NCI-H1436 treated with DMSO at 0.1 percent for 48 hours (cell line): ENCODE results near the gene TPGS2.
"Not testable (repeated sequence)": the region's sequence is repeated elsewhere in the genome, so short reads cannot be mapped to it uniquely, and the experiment has no call there.

ENCODE experiments used
- DNase-seq: peaks from one replicate; lab custom pipeline; 2025; lab: John Stamatoyannopoulos, UW

Gene TPGS2, protein sequence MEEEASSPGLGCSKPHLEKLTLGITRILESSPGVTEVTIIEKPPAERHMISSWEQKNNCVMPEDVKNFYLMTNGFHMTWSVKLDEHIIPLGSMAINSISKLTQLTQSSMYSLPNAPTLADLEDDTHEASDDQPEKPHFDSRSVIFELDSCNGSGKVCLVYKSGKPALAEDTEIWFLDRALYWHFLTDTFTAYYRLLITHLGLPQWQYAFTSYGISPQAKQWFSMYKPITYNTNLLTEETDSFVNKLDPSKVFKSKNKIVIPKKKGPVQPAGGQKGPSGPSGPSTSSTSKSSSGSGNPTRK

DNA sequence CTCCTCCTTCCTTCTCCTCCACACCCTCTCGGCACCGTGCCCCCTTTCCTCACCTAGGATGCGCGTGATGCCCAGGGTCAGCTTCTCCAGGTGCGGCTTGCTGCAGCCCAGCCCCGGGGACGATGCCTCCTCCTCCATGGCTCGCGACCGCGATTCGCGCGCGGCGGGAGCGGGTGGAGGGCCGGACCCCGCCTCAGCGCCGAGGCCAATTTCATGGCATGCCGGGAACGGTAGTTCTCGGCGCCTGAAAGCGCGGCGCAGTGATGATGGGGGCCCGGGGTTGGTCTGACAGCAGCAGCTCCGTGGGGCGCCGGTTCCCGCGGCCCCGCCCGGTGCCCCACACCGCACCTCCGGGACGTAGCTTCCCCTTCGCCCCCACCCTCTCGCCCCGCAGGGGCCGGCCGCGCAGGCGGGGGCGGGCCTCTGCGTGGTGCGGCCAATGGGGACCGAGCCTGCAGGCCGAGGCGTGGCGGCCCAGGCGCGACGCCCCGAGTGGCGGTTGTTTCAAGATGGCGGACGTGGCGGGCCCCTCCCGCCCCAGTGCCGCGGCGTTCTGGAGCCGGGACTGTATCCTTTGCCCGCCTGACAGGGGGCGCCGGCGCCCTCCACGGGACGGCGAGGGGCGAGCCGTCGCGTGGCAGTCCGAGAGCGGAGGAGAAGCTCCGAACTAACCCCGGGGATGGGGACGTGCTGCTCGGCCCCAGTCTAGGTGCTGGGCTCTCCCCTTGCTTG lies at the start of gene TPGS2, which contains the start of gene KIAA1328:
Gene TPGS2 (minus strand): TSS at position 373 of the 732 bp plus-strand sequence. CDS start 235 bp downstream, at position 138.
Gene KIAA1328 (plus strand): TSS at position 498 of the 732 bp plus-strand sequence. CDS start 12 bp downstream, at position 510.
- peak; percentile 39 for DNase-seq

DNA sequence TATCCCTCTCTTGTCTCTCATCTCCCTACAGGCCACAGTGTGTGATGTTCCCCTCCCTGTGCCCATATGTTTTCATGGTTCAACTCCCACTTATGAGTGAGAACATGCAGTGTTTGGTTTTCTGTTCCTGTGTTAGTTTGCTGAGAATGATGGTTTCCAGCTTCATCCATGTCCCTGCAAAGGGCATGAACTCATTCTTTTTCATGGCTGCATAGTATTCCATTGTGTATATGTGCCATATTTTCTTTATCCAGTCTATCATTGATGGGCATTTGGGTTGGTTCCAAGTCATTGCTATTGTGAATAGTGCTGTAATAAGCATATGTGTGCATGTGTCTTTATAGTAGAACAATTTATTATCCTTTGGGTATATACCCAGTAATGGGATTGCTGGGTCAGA lies 45.0 kb upstream of the TPGS2 start:
- DNase-seq = not testable (repeated sequence)

DNA sequence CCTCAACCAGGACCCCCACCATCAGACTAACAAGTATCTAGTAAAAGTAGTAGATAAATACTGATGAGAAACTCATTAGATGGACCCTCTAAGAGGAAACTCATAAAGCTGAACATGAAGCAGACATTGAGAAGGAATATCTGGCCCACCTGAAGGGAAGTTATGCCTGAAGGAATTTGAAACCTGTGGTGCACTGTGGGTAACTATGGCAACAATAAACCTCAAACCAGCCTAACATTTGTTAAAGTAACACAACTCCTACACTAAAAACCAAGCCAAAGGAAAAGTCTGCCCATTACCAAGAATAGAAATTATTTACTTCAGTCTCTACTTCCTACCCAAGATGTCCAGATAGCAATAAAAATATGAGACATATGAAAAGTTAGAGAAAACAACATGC lies 43.5 kb upstream of the TPGS2 start:
- DNase-seq = no peak

DNA sequence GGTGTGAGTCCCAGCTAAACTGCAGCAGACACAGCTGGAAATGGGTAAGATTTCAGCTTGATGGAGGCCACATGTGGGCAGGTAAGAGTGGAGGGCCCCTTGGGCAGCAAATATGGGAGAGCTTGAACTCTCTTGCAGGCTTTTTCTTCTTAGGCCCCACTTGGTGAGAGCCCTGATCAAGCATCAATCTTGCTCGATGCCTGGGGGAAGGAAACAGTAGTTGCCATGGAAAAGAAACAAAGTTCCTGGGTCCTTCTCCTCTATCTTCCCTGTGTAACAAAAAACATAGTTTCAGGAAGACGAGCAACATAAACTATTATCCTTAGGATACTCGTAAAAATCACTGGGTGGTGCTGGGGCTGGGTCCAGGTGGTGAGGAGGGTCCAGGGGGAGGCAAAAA lies 43.0 kb upstream of the TPGS2 start:
- no peak for DNase-seq

DNA sequence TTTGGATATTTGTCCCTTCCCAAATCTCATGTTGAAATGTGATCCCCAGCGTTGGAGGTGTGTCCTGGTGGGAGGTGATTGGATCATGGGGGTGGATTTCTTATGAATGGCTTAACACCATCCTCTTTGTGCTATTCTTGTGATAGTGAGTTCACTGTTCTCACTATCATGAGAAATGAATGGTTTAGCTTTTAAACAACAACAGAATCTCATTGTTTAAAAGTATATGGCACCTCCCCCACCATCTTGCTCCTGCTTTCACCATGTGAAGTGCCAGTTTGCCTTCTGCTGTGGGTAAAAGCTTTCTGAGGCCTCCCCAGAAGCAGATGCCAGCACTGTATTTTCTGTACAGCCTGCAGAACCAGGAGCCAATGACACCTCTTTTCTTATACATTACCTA lies 38.3 kb upstream of the TPGS2 start:
- no peak for DNase-seq

DNA sequence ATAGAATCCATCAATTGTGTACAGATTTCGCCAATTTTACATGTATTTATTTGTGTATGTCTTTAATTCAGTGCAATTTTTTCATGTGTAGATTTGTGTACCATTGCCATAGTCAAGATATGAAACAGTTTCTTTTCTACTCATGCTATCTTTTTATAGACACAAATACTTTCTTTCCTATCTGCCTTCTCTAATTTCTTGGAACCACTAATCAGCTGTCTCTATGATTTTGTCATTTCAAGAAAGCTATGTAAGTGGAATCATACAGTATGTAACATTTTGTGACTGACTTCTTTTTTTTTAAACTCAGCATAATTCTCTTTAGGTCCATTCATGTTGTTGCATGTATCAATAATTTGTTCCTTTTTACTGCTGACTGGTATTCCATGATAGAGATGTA lies 33.4 kb upstream of the TPGS2 start:
- DNase-seq = no peak

DNA sequence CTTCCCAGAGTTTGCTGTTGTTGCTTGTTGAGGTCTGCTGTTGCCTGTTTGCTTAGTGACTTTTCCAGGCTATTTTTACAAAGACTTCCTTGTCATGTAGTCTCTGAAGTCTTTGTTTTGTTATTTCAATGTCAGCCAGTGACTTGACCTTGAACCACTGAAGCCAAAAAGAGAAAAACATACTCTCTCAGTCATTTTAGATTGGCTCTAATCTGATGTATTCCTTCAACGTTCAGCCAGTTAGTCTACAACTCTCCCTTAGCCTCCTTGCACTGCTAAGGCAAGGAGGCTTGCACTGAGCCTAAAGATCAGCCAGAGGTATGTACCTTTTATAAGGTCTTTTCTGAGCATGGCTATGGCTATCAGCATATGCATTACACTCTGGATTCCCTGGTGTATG lies 28.0 kb upstream of the TPGS2 start:
- no peak for DNase-seq

DNA sequence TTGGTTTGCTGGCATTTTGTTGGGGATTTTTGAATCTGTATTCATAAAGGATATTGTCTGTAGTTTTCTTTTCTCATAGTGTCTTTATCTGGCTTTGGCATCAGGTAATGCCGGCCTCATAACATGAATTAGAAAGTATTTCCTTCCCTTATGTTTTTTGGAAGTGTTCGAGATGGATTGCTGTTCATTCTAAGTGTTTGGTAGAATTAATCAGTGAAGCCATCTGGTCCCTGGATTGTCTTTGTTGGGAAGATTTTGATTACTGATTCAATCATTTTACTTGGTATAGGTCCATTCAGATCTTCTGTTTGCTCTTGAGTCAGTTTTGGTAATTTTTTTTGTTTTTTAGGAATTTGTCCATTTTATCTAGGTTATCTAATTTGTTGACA lies 22.4 kb upstream of the TPGS2 start:
- DNase-seq = no peak

DNA sequence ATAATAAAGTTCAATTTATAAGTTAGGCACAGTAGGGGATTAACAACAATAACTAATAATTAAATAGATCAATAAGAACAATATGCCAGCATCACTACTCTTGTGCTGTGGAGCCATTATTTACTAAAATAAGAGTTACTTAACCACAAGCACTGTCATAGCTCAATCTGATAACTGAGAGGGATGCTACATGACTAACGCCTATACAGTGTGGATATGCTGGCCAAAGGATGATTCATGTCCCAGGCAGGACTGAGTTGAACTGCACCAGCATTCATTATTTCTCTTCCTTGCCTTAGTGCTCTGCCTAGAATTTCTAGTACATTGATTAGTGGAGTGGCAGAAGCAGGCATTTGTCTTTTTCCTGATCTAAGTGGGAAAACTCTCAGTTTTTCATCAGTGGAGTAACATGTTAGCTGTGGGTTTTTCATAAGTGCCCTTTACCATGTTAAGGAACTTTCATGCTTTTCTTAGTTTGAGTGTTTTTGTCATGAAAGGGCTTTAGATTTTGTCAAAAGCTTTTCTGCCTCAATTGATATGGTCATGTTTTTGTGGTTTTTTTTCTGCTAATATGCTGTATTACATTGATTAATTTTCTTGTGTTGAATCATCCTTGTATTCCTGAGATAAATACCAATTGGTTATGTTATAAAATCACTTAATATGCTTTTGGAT lies 21.9 kb upstream of the TPGS2 start:
- no peak for DNase-seq

DNA sequence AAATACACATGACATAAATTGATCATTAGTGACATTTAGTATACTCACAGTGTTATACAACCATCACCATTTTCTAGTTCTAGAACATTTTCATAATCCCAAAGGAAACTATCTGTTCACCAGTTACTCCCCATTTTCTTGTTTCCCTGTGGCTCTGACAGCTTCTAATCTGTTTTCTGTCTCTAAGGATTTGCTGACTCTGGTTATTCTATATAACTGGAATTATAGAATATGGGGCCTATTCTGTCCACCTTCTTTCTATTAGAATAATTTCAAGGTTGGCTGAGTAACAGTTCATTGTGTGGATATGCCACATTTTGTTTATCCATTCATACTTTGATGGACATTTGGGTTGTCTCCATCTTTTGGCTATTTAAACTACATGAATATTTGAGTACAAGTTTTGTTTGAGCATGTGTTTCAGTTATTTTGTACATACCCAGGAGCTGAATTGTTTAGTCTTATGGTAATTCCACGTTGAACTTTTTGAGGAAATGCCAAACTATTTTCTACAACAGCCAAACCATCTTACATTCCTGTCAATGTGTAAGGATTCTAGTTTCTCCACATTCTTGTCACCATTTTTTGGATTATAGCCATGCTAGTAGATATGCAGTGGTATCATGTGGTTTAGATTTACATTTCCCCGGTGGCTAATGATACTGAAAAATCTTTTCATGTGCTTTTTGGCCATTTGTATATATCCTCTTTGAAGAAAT lies 20.6 kb upstream of the TPGS2 start:
- DNase-seq = no peak

DNA sequence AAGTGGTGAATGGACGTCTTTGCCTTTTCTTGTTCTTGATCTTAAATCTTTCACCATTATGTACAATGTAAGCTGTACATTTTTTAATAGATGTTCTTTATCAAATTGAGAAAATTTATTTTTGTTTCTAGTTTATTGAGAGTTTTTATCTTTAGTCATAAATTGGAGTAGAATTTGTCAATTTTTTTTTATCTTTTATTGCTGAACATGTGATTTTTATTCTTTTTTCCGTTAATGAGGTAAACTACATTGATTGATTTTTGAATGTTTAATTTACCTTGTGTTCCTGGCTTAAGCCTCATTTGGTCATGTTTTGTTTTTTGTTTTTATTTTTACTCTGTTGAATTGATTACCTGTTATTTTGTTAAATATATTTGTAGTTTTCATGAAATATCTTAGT lies 19.8 kb upstream of the TPGS2 start:
- DNase-seq = no peak

DNA sequence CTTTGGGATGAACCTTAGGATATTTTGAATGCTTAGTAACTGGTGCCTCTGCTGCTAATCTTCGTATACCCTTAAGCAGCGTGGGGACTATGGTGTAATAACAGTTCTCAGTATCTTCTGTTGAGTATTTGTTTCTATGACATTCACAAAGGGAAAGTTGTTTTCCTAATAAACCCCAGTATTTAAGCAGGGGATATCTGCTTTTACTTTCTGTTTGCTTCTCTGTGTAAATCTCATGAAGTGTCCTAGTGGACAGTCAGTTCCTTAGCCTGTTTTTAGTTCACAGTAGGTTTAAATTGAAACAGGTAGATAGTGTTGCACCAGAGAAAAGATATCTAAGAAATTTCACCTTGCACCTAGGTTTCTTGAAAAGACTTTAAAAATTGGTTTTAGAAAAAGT lies 15.0 kb upstream of the TPGS2 start:
- DNase-seq = no peak

DNA sequence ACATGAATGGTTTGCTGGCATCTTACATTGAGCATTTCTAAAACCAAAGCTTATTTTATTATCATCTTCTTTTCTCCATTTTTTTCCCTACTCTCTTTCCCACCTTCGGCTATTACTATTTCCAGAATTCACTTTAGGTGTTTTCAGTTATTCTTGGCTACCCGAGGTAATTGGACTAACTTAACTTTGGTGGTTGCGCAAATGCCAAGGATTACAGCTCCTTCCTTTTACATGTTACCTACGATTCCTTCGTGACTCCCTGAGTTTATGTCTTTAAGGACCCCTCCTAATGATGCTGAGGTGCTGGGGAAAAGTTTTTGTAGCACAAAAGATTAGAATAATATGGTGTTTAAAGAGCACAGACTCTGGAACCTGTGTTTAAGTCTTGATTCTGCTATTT lies 14.4 kb upstream of the TPGS2 start:
- no peak for DNase-seq

DNA sequence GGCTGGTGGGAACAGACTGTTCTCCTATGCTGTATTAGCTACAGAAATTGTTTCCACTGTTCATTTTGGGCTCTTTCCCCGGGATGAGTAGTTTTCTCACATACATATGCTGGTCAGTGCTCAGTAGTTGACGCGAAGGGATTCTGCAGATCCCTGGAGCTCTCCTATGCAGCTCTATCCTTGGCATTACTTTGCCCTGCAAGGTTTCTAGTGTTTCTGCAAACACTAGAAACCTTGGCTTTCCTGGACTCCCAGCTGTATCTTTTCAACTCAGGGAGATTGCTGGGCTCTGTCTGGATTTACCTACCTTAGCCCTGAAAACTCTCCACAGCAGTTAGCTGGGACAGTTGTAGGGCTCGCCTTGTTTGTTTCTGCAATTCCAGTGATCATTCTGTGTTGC lies 11.0 kb upstream of the TPGS2 start:
- DNase-seq = no peak

DNA sequence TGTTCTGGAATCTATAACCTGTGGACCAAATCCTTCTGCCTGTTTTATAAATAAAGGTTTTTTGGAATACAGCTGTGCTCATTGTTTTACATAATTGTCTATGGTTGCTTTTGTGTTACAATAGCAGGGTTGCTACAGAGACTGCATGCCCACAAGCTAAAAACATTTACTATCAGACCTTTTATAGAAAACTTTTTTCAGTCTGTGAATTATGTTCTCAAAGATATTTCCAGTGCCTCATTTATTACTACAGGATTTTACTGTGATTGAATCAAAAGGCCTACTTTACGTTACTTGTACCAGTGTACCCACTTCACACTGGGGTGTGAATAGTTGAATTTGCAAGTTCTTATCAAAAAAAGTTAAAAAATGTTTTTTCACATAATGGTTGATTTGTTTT lies 7.1 kb upstream of the TPGS2 start:
- DNase-seq = no peak

DNA sequence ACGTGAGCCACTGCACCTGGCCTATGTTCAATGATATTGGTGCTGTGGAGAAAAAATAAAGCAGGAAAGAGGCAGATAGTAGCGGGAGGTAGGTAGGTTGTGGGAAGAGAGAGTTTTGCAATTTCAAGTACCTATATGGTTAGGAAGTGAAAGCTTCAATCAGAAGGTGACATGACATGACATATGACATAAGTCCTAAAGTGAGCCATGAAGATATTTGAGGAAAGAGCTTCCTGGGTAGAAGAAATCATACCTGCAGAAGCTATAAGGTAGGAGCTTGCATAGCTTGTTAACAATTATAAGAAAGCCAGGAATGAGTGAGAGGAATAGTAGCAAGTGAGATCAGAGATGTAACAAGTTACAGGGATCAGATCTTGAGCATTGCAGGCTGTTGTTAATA lies 4.3 kb upstream of the TPGS2 start:
- DNase-seq = no peak

DNA sequence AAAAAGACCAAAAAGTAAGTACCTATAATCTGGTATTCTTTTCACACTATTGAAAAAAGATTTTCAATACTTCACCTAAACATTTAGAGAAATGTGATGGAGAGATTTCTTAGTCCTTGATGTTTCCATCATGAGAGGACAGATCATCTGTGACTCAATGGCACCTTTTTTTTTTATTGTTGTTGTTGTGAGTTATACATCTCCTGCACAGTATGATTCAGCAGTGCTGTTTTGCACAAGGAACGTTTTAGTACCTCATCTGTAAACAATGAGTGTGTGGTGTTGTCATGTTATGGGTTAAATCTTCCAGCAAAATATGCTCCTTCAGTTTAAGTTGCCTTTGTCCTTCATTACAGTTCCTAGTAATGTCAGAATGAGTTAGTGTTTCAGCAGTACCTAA lies 2.3 kb upstream of the TPGS2 start:
- DNase-seq = no peak

DNA sequence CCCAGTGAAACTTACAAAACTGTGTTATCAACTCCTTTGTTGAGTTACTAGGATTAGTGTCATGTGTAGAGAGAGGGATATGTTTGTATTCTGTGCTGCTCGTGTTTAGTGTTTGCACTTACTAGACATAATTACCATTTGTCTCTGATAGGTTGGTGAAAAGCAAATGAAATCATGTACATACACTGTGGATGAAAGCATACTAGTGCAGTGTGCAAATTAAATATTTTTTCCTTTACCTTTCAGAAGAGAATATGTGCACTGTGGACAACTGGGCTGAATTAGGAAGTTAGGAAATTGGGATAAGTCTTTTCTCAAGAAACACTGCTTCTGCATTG lies 1.3 kb upstream of the TPGS2 start:
- no peak for DNase-seq

DNA sequence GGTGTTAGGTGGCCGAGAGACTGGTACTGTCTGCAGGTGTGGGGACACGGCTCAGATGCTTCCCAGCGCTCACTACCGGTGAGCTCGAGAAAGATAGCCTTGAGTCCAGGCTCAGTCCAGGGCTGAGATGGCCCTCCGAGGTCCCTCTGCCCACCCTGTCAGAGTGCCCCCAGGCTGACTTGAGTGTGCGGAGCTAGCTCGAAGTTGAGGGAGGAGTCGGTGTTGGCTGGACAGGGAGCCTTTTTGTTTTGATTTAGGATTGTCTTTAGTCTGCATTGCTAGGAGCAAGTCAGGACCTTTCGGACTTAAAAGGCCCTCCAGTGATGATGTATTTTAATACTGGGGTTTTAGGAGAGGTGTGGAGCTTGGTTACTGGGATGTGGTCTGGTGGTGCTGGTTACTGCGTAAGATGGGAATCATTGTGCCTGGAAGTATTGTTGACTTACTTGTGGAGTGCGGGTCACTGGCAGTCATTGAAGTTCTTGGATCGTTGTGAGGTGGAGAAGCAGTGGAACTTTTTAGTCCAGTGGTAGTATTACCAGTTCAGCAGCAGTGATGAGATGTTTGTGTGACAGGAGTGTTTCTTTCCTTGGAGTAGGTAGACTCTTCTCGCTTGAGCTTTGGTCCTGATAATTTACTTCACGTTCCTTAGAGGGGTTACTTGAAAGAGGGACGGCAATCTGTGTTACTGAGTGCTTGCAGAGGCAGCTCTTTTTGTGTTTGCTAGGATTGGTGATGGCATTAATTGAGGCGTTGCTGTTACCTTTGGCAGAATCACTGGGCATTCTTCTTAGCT lies 758 bp upstream of the TPGS2 start:
- DNase-seq = no peak

DNA sequence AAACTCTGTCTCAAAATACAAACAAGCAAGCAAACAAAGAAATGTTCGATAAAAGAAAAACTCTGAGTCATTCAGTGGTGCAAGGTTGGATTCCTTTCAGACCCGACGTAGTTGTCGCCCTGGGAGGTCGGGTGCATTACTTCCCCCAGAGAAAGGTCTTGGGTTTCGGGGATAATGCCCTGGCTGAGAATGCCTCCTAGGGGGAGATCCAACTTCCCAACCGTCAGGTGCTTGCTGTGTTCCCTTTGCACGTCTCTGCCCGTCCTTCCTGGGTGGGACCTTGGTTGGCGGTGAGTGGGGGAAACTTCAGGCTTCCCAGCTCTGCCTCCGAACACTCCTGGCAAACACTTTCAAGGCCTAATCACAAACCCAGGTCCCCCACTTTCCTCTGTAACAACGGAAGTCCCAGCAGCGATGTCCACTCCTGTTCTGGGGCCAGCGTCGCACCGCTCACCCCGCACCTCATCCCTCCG lies 609 bp downstream of the TPGS2 start:
- DNase-seq = no peak

DNA sequence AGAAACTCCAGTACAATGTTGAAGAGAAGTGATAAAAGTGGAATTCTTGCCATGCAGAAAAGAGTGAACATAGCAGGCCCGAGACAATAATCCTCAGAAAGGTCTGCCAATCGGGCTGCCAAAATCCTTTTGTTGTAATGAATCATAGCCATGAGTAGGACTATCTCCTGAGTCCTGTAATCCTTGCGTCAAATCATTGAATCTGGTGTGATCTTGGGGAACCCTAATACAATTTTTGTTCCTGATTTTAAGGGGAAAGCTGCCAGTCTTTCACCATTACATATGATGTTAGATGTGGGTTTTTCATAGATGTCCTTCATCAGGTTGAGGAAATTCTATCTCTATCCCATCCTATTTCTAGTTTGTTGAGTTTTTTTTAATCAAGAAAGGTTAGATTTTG lies 2.2 kb downstream of the TPGS2 start:
- DNase-seq = no peak

DNA sequence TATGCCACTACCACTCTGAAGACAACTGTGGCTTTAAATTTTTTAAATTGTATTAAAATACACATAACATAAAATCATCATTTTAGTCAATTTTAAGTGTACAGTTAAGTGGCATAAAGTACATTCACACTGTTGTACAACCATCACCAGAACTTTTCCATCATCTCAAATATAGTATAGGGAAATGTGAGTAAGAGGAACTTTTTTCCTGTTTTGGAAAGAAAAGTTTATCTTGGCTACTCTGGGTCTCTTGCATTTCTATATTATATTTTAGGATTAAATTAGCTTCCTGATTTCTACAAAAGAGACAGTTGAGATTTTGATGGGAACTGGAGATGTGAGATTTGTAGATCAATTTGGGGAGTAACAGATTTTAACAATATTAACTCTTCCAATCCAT lies 3.3 kb downstream of the TPGS2 start:
- DNase-seq = no peak
